GM23248 (cell line): Measurements from ENCODE around the gene CFAP45.

ENCODE experiments used
- EZH2 ChIP-seq: fragments of 200-600 bp; sonication (generic); IDR thresholded peaks from 2 replicates; pipeline ENCODE4 v1.6.1; 2018; ENCODE audit warnings: antibody characterized with exemption, mild to moderate bottlenecking; ENCODE audit not compliant: insufficient read depth, poor library complexity, severe bottlenecking
- EZH2phosphoT487 ChIP-seq: fragments of 200-600 bp; sonication (generic); IDR thresholded peaks from 2 replicates; pipeline ENCODE4 v1.6.1; 2018; ENCODE audit warnings: antibody characterized with exemption, moderate library complexity, mild to moderate bottlenecking, low read depth; ENCODE audit not compliant: insufficient read depth

DNA sequence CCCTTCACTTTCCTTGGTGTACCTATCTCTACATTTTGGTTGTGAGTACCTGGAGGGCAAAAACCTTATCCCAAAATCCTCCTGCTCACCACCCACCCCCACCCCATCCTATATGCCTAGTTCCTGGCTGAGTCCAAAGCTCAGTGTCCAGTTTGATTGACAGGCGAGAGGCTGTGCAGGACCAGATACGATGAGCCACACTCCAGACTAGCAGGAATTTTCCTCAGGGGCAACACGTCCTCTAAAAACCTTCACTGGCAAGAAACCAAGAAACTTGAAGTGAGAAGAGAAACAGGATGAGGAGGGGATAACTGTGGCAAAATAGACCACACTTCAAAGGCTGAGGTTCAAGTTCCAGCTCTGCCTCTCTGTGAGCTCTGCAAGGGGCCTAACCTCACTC lies 74.4 kb downstream of the CFAP45 start:
- TF ChIP-seq EZH2 (no peak), EZH2phosphoT487 (no peak)
